GM06990 (cell line): ENCODE data around the gene KCNH6.

Source experiments
- DNase-seq: peaks from one replicate; pipeline ENCODE4 v3.0.0-alpha.2; 2011; ENCODE audit not compliant: insufficient read length; ENCODE audit errors: extremely low read depth
- H3K27me3 ChIP-seq: replicated peaks from 2 replicates; pipeline ENCODE4 v1.6.0; 2011; ENCODE audit warnings: low read length; ENCODE audit not compliant: control insufficient read depth, insufficient read depth
- H3K36me3 ChIP-seq: 2 replicates; pipeline ENCODE4 v1.5.1; 2011; ENCODE audit warnings: low read length; ENCODE audit not compliant: control insufficient read depth, insufficient read depth
- H3K4me3 ChIP-seq: replicated peaks from 2 replicates; pipeline ENCODE4 v1.5.1; 2011; ENCODE audit warnings: low read depth, mild to moderate bottlenecking, control low read depth, low read length
- CTCF ChIP-seq: IDR thresholded peaks from 2 replicates; pipeline ENCODE4 v1.5.1; 2011; ENCODE audit warnings: low read length, control low read depth, mild to moderate bottlenecking, inconsistent platforms; ENCODE audit not compliant: insufficient read depth, poor library complexity, severe bottlenecking

KCNH6 gene

GRCh38 chr17:63480192-63480784, 42.9 kb upstream of the KCNH6 start:
- H3K36me3 ChIP-seq: no peaks in the 10 kb centered on the region
- H3K27me3 ChIP-seq: peaks cover 3% of the 10 kb centered on the region
- no peak for TF ChIP-seq CTCF
- no peak for DNase-seq
- no peak overlapping the region for H3K4me3 ChIP-seq

- H3K4me3 ChIP-seq: no peak overlapping the region
- no peak for DNase-seq
- H3K27me3 ChIP-seq: peaks cover 3% of the 10 kb centered on the region
- H3K36me3 ChIP-seq: no peaks in the 10 kb centered on the region
- TF ChIP-seq CTCF: no peak
Measured at GRCh38 chr17:63480826-63481487, 42.2 kb upstream of the KCNH6 start.

GRCh38 chr17:63481488-63481870, 41.7 kb upstream of the KCNH6 start:
- DNase-seq: no peak
- Histone ChIP-seq H3K4me3 (no peak overlapping the region), H3K27me3 (peaks cover 1% of the 10 kb centered on the region), H3K36me3 (no peaks in the 10 kb centered on the region)
- no peak for TF ChIP-seq CTCF

DNA sequence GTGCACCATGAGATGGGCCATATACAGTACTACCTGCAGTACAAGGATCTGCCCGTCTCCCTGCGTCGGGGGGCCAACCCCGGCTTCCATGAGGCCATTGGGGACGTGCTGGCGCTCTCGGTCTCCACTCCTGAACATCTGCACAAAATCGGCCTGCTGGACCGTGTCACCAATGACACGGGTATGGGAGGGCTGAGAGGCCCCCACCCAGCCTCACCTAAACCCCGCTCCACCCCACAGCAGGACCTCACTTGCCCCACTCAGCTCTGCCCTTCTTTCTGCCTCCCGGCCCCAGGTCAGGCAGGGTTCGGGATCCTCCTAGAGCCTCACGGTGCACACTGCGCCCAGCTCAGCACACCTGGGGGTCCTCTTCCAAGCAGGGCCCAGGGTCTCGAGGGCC, 40.6 kb upstream of the KCNH6 start:
- Histone ChIP-seq H3K27me3 (peaks cover 1% of the 10 kb centered on the region), H3K4me3 (no peak overlapping the region), H3K36me3 (no peaks in the 10 kb centered on the region)
- no peak for DNase-seq
- no peak for TF ChIP-seq CTCF

- Histone ChIP-seq H3K36me3 (no peaks in the 10 kb centered on the region), H3K27me3 (peaks cover 1% of the 10 kb centered on the region), H3K4me3 (no peak overlapping the region)
- no peak for TF ChIP-seq CTCF
- no peak for DNase-seq
Measured at GRCh38 chr17:63483038-63483437, 40.1 kb upstream of the KCNH6 start.
